Stimulated activated CD4-positive, alpha-beta T cell treated with anti-CD3 and anti-CD28 coated beads, Interleukin-12 subunit alpha, Interleukin-12 subunit beta, amount 100 ng/mL, for 24 hours (primary cell): ENCODE data around the gene SOX6.

Experiments
- DNase-seq, 2 experiments: peaks; one replicate each; pipeline ENCODE4 v3.0.0-alpha.2; 2020; ENCODE audit warnings: low read depth in 2 of 2

The SOX6 gene

GRCh38 chr11:16276251-16276650 is 80.1 kb downstream of the SOX6 start:
- DNase-seq = no peak

GRCh38 chr11:16271258-16271657 is 85.1 kb downstream of the SOX6 start:
- DNase-seq = no peak

- no peak for DNase-seq
Observed at GRCh38 chr11:16266021-16266420, 90.3 kb downstream of the SOX6 start.

GRCh38 chr11:16265022-16265421 is 91.3 kb downstream of the SOX6 start:
- no peak for DNase-seq

- no peak for DNase-seq
Observed at GRCh38 chr11:16262645-16262955, 93.7 kb downstream of the SOX6 start.

- no peak for DNase-seq
Observed at GRCh38 chr11:16261836-16262644, 94.3 kb downstream of the SOX6 start.

- DNase-seq = no peak
Observed at GRCh38 chr11:16252373-16252772, 104.0 kb downstream of the SOX6 start.

GRCh38 chr11:16248248-16248647 is 108.1 kb downstream of the SOX6 start:
- no peak for DNase-seq

- no peak for DNase-seq
Observed at GRCh38 chr11:16242806-16243205, 113.5 kb downstream of the SOX6 start.

GRCh38 chr11:16240687-16241086 is 115.7 kb downstream of the SOX6 start:
- DNase-seq = no peak

GRCh38 chr11:16239141-16240105 is 116.9 kb downstream of the SOX6 start:
- no peak for DNase-seq

- DNase-seq = no peak
Observed at GRCh38 chr11:16226245-16226644, 130.1 kb downstream of the SOX6 start.

GRCh38 chr11:16225623-16226022 is 130.7 kb downstream of the SOX6 start:
- DNase-seq = no peak

- DNase-seq = no peak
Observed at GRCh38 chr11:16223558-16223957, 132.8 kb downstream of the SOX6 start.

- DNase-seq = no peak
Observed at GRCh38 chr11:16217631-16218030, 138.7 kb downstream of the SOX6 start.

- no peak for DNase-seq
Observed at GRCh38 chr11:16216831-16217230, 139.5 kb downstream of the SOX6 start.

- DNase-seq = no peak
Observed at GRCh38 chr11:16215352-16215751, 141.0 kb downstream of the SOX6 start.

GRCh38 chr11:16211407-16211806 is 144.9 kb downstream of the SOX6 start:
- DNase-seq = no peak

- no peak for DNase-seq
Observed at GRCh38 chr11:16204261-16204660, 152.1 kb downstream of the SOX6 start.

GRCh38 chr11:16195651-16196050 is 160.7 kb downstream of the SOX6 start:
- DNase-seq = no peak

- DNase-seq = no peak
Observed at GRCh38 chr11:16194566-16194965, 161.8 kb downstream of the SOX6 start.

- DNase-seq = no peak
Observed at GRCh38 chr11:16193897-16194381, 162.4 kb downstream of the SOX6 start.

- DNase-seq = no peak
Observed at GRCh38 chr11:16191868-16192240, 164.5 kb downstream of the SOX6 start.
